NOMO-1 treated with dmso at 0.1 percent for 144 hours (cell line): ENCODE measurements around the gene CHMP5.

Source experiments
- DNase-seq: peaks from one replicate; lab custom pipeline; 2025; ENCODE audit not compliant: unreplicated experiment; lab: John Stamatoyannopoulos, UW

The CHMP5 gene

DNA sequence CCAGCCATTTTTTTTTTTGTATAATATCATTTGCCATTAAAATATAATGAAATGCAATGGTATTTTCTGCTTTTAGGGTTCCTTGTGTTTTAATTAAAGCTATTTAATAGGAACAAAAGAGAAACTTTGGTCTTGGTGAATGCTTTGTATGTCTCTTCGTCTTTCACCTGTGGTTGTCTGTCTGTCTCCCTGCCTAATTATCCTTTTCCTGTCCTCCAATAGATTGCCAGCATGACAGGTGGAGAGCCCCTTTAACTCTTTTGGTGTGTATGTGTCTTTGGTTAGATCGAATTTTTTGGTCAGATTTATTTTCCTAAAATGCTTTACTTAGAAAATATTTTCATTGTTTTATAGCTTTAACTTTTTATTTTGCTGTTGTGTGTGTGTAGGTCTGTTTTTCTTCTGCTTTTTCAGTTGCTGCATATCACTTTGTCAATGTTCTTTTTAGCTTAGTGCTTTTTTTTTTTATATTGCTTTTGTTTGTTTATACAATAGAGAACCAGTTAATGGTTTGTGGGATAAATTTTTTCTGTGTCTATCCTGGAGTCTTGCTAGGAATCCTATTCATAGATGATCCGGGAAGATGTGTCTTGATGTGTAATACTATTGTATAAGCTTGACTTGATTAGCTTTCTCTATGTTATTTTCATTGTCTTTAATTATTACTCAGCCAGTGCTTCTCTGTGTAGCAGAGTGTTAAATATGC is 8.6 kb downstream of the CHMP5 start:
- DNase-seq = no peak

DNA sequence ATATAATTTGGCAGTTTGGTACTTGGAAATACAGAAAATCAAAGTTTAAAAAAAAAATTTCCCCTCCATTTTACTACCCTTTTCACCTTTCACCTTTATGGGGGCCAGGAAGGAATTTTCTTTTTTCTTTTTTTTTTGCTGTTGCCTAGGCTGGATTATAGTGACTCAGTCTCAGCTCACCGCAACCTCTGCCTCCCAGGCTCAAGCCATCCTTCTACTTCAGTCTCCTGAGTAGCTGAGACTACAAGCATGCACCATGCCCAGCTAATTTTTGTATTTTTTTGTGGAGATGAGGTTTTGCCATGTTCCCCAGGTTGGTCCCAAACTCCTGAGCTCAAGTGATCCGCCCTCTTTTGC is 9.1 kb downstream of the CHMP5 start:
- DNase-seq = no peak

DNA sequence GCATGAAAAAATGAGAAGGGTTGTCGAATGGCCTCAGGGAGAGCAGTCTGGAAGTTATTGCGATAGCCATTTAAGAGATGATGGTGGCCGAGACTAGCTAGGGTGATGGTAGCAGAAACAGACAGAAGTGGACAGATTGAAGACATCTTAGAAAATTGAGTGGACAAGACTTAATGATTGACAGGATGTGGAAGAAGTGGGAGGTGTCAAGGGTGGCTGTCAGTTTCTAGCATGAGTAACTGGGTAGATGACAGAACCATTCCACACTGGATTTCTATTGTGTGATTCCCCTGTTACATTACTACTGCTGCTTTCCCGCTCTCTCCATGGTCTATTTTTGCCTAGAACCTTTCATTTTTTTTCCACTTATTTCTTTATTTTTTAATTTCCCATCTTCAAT is 12.6 kb downstream of the CHMP5 start:
- DNase-seq = no peak

DNA sequence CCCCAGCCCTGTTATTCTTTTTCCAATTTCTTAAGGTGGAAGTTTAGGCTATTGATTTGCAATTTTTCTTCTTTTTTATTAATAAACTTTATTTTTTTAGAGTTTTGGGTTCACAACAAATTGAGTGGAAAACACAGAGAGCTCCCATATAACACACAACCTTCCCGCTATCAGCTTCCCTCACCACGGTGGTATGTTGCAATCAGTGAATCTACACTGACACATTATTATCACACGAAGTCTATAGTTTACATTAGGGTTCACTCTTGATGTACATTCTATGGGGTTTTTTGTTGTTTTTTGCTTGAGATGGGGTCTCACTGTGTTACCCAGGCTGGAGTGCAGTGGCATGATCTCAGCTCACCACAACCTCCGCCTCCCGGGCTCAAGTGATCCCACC is 20.7 kb downstream of the CHMP5 start:
- no peak for DNase-seq

DNA sequence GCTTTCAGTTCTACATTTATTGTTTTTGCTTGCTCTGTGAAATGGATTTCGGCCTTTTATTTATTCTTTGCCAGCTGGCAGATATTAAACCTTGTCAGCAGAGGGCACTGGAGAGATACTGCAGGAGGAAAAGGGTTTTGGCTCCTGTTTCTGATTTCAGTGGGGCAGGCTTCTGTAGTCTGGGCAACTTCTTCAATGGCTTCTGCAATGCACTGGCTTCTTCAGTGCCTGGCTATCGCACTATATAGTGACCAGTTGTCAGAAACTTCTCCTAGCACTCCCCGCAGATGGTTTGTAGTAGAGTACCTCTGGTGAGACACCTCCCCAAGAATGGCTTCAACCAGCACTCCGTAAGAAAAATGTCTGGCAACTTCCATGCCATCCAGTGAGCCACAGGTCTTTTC is 22.2 kb downstream of the CHMP5 start:
- DNase-seq = peak; percentile 76

DNA sequence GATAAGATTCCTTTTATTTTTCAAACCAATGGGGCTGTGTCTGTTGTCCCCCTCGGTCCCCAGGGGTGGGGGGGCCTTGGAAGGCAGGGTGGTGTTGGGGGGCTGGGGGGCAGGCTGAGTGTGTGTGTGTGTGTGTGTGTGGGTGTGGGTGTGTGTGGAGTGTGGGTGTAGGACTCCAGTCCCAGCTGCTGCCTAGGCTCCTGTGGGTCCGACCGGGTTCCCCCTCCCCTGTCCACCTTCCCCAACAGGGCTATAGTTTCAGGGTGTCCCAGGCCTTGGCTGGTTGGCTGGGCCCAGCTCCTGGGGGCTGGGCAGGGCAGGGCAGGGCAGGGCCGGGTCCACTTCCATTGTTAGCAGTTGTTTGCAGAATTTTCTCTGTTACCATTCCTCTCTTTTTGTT is 23.4 kb downstream of the CHMP5 start:
- DNase-seq = no peak

DNA sequence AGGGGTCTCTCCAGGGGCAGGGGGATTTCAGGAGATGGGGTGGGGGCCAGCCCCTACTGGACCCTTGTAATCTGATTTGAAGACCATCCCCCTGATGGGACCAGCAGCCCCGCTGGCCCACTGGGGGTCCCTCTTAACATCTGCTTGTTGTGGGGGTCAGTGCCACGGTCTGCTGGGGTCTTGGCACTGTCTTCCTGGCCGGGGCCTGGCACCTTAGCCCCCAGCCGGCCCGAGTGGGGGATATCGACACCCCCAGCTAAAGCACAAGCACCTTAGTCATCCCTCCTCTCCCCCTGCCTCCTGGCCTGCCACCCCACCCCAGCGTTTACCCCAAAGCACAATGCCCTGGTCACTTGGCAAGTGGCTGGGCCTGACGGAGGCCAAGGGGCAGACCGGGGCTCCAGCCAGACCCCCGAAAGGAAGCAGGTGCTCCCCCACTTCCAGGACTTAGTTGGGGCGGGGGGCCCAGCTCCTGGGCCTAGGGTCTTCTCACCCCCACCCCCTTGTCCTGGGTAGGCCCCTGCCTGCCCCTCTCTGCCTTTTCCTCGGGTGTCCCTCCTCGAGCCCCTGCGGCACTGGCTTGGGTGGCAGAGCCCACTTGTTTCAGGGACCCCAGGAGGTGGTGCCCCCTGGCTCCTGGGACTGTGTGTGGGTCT is 24.1 kb downstream of the CHMP5 start:
- no peak for DNase-seq

DNA sequence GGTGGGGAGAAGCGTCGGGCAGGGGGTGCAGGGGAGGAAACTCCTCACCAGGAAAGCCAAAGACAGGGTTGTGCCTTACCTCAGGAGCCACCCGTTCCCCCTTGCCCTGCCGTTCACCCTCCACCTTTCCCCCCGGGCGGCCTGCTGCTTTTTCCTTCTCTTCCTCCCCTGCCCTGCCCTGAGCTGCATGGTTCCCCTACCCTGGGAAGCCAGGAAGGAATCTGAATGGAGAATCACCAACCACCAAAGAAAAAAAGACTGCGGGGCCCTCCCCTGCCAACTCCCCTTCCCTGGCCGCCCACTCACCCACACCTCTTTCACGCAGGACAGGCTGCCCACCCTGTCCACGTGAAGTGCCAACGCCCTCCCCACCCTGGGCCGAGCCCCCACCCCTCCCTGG is 24.6 kb downstream of the CHMP5 start:
- no peak for DNase-seq

DNA sequence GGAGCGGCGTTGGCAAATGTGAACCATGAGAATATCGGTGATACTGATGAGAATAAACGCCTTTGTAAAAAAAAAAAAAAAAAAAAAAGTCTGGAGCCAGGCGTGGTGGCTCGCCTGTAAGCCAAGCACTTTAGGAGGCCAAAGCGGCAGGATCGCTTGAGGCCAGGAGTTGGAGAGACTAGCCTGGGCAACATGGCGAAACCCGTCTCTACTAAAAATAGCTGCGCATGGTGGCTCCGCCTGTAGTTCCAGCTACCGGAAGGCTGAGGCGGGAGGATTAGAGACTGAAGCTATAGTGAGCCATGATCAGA is 25.0 kb downstream of the CHMP5 start:
- DNase-seq = no peak

DNA sequence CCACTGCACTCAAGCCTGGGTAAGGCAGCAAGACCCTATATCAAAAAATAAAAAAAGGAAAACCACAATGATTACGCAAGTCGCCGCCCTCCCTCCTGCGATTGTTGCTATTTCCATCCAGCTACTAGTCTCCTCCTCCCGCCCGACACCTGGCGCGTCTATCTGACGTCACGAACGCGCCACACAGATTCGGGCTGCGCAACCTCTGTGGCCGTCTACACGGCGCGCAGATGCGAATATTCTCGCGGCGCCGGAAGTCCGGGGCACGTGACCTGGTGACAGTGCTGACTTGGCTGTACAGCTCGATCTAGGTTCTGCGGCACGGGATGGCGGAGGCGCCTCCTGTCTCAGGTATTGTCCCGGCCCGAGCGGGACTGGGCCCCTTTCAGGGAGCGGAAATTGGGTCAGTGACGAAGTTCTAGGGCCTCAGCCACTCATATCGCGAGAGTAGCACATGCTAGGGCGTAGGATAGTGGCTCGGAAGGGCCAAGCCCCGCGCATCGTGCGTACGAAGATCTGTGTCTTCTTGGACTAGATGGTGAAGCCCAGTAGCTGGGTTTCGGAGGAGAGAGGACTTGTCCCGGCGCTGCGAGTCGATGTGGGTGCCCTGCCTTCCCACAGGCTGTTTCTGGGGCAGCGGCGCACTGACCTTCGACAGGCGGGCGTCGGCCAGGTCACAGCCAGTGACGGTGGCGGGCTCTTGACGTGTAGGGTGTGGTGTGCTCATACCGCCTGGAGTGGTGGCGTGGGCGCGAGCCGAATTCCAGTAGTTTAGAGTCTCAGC is 25.6 kb downstream of the CHMP5 start, which contains the start of gene NFX1:
Gene NFX1, plus strand, starts transcription at position 270 of the 784 bp plus-strand sequence. Its CDS starts 57 bp downstream, at position 327.
- DNase-seq = peak; percentile 99

DNA sequence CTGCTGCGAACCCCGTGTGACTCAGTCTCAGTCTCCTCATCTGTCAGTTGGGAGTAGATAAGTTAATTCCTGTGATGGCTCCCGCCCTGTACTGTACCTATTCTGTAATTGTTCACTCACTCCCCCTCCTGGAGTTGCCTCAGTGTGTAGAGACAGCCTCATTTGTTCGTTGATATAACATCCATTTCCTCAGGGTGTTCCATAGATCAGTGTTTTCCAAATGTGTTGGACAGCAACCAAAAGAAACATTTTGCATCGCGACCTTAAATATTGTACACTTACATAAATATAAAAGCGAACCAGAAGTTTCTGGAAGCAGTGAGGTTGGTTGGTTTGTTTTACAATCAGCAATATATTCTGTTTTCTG is 26.2 kb downstream of the CHMP5 start:
- no peak for DNase-seq

DNA sequence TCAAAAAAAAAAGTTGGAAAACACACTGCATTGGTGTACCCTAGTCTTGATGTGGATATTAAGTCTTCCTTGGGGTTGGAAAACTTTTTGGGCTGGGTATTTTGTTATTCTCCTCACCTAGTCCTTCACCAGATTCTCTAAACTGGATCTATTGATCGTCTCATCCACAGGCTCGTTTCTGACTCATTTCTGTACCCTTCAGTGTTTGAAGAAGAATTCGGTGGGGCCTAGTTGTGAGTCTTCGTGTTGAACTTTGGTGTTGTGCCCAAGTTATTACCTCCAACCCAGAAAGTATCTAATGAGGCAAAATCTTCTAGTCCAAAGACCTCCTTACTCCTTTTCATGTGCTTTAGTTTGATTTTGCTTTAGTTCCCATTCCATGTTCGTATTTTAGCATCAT is 27.1 kb downstream of the CHMP5 start:
- no peak for DNase-seq

DNA sequence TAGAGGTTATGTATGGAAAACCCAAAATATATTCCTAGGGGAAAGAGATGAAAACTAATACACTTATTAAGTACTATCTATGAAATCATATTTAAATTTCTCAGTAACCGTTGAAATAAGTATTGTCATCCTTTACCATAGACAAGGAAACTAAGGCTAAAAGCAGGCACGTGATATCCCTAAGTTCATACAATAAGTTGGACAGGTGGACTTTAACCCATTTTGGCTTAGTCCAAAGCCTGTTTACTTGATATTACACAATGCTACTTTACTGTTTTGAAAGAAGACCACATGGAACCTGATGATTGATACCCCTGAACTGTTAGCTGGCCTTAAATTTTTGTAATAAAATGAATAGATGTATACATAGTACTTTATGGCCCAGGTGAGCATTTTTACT is 28.9 kb downstream of the CHMP5 start:
- DNase-seq = no peak

DNA sequence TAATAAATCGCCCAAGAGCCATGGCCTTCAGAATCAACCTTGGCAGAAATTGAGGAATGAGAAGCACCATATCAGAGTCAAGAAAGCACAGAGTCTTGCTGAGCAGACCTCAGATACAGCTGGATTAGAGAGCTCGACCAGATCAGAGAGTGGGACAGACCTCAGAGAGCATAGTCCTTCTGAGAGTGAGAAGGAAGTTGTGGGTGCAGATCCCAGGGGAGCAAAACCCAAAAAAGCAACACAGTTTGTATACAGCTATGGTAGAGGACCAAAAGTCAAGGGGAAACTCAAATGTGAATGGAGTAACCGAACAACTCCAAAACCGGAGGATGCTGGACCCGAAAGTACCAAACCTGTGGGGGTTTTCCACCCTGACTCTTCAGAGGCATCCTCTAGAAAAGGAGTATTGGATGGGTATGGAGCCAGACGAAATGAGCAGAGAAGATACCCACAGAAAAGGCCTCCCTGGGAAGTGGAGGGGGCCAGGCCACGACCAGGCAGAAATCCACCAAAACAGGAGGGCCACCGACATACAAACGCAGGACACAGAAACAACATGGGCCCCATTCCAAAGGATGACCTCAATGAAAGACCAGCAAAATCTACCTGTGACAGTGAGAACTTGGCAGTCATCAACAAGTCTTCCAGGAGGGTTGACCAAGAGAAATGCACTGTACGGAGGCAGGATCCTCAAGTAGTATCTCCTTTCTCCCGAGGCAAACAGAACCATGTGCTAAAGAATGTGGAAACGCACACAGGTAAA is 30.0 kb downstream of the CHMP5 start:
- DNase-seq = no peak

DNA sequence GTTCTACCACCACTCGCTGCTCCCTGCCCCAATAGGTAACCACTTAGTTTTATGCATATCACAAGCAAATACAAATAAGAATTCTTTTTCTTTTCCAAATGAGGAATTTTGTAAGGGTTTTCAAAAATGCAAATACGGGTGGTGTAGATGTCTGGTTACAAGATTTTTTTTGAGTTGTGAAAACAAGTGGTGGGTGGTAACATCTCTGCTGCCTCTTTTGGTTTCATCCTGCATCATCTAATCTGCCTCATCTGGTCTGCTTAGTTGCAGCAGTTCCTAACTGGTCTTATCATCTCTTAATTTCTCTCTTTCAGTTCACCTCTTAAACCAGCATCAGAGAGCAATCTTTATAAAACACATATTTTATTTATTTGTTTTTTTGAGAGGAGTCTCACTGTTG is 30.7 kb downstream of the CHMP5 start:
- no peak for DNase-seq

DNA sequence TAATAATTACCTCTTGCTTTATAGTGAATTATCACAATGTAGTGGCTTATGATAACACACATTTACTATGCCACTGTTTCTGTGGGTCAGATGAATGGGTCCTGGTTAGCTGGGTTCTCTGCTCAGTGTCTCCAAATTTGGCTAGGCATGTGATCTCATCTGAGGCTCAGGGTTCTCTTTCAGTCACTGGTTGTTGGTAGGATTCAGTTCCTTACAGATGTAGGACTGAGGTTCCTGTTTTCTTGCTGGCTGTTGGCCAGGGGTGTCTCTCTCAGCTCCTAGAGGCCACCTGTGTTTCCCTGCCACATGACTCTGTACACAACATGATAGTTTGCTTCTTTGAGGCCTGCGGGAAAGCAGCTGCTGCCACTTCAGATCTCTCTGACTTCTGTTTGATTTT is 32.6 kb downstream of the CHMP5 start:
- peak; percentile 91 for DNase-seq

DNA sequence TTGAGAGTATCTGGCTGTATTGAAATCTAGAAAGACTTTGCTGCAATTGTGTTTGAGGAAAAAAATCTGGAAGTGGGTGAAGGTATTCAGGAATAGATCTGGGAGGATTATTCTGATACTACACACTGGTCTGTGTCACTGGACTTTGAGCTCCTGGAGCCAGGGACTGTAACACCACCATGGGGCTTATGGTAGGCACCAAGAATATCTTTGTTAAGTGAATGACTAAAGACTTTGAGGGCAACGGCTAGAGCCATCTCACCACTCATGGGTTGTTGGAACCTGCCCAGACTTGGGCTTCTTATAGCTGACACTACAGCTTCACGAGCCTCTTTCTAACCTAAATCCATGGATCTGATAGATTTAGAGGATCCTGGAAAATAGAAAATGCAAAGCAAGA is 35.7 kb downstream of the CHMP5 start:
- DNase-seq = no peak

DNA sequence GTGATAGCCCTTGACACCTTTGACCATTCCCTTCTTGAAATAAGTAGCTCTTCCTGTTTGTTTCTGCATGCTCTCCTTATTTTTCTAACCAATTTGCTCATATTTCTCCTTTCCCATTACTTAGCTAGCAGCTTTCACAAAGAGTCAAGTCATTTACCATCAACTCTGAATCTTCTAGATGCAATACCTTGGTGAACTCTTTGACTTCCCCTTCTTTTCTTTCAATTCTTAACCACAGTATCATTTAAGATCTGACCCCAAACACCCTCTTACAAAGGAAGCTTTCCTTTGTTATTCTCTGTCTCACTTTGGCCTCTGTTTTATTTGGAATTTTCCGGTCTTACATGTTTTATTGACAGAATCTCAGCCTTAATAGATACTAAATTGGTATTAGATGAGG is 39.5 kb downstream of the CHMP5 start:
- no peak for DNase-seq

DNA sequence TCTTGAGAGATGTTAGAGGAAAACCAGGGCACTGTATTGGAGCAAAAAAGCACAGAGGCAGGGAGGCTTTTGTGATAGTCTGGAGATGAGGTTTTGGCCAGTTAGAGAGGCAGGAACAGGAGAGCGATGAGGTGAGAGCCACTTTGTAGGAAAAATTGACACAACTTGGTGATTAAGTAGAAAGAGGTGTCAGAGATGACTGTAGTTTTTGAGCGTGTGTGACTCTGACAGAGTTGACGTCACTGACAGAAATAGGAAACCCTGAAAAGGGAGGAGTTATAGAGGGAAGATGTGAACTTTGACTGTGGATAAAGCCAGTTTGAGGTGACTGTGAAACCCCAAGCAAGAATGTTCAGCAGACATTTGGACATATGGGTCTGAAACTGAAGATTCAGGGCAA is 41.2 kb downstream of the CHMP5 start:
- DNase-seq = no peak

DNA sequence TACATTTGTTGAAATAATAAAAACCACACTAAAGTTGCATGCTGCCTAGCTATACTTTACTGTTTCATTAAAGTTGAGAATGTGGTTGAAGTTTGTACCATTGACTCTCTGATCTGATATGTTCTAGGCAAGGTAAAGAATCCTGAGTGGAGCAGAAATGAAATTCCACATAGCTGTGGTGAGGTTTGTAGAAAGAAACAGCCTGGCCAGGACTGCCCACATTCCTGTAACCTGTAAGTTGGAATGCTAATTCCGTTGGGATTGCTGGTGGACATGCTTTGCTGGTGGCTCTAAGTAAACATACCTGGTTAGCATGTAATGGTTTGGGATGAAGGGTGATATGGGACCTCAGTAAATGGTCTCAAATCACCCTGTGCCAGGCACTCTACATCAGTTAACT is 42.2 kb downstream of the CHMP5 start:
- no peak for DNase-seq

DNA sequence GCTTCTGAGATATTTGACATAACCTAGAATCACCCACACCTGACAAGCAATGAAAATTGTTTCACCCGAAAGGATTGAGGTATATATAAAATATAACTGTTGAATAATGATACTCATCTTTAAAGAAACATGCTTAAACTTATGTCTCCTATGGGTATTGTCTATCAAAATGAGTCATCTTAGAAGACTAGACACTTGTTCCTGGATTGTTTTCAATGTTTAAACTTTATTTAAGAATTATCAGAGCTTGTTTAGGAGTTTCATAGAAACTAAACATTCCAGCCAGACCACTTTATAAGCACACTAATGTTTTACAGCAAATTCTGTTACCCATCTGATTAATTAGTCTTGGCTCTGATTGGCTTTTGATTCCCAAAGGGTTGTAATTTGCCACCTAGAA is 45.1 kb downstream of the CHMP5 start:
- no peak for DNase-seq

DNA sequence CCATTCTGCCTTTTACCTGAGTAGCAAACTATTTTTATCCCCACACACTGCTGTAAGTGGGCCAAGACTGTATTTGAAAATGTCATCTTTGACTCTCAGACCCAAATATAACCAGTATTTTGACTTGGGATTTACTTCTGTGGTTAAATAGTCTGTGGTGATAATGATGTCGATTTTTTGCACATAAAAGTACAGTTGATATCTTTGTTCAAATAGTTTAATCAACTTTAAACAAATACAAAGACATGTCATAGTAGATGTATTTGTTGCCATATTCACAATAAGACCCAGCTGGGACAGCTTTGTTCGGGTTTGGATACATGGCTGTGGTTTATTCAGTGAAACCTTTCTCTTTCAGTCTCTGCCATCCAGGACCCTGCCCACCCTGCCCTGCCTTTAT is 45.9 kb downstream of the CHMP5 start:
- DNase-seq = no peak
